ENCODE measurements around the gene LRRTM4. TPM values are rescaled to one million over a fixed set of nuclear protein-coding genes. Genes with fewer than 3 reads are reported as not detected.

The LRRTM4 gene
- total RNA-seq, 1 experiment from 2014 or later, result not detected

DNA sequence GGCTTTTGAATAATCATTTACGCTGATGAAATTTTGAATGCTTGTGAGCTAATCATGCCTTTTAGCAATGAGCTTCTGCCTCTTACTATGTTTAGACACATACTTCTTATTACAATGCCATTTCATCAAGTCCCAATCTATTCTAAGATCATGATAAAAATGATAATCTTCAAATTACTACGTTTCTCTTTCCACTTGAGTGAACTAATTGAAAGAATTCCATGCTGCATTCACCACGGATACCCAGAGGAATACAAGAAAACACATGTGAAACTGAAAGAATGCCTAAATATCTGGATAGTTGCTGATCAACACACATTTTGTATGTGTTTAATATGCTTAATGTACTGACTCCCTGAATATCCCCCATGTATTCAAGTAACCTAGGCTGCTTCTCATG lies 62.3 kb downstream of the LRRTM4 start:
- 0 out of 2 replicates have a peak, but pooled peaks cover 2% of the 10 kb centered on the region for H3K9me2 ChIP-seq (replicated peaks; ENCODE audit: insufficient read depth, low read length)
- H3K27me3 ChIP-seq (ENCODE audit: low read length), result no peaks in the 10 kb centered on the region
- no peak overlapping the region for H3K4me2 ChIP-seq (ENCODE audit: low read depth, low read length, poor library complexity, severe bottlenecking)
- no peak for DNase-seq
- no peaks in the 10 kb centered on the region for H3K36me3 ChIP-seq (ENCODE audit: insufficient read depth, low read length)
- H4K20me1 ChIP-seq (ENCODE audit: insufficient read depth, low read depth, low read length), result no peaks in the 10 kb centered on the region
- no peaks in the 10 kb centered on the region for H3K4me1 ChIP-seq (ENCODE audit: low read length)
- peaks cover 10% of the 10 kb centered on the region; the same call in 1 of the 2 replicates for H3K9me3 ChIP-seq (ENCODE audit: low read length)
- H3K27ac ChIP-seq (ENCODE audit: low read length), result no peak overlapping the region
- no peak overlapping the region for H3K4me3 ChIP-seq (ENCODE audit: low read length)
- no peaks in the 10 kb centered on the region for H3K79me2 ChIP-seq (ENCODE audit: low read length)
- no peak overlapping the region for H2AFZ ChIP-seq (ENCODE audit: low read length)
- H3K9ac ChIP-seq (ENCODE audit: low read length), result no peak overlapping the region

DNA sequence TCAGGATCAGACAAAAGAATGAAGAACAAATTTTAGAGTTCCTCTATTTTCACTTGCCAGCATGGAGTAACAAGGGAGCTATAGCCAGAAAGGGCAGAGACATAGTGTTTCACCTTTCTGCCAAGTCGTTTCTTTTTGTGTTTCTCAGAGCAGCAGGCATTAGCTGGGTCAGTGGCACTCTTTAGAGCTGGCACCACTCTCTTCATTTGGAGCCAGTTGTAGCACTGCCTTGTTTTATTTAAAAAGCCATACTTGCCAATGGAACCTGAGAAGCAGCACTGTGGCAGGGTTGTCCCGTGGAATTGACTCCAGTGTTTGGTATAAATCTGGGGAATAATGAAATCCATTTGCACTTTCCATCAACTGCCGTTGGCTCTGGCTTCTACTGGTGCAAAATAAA lies 64.0 kb downstream of the LRRTM4 start:
- Histone ChIP-seq H3K27ac (ENCODE audit: low read length) (no peak overlapping the region), H3K4me1 (ENCODE audit: low read length) (no peaks in the 10 kb centered on the region), H3K79me2 (ENCODE audit: low read length) (no peaks in the 10 kb centered on the region), H3K27me3 (ENCODE audit: low read length) (no peaks in the 10 kb centered on the region), H3K9me3 (ENCODE audit: low read length) (peaks cover 6% of the 10 kb centered on the region; the same call in 1 of the 2 replicates), H3K4me3 (ENCODE audit: low read length) (no peak overlapping the region), H3K4me2 (ENCODE audit: low read depth, low read length, poor library complexity, severe bottlenecking) (no peak overlapping the region), H3K9ac (ENCODE audit: low read length) (no peak overlapping the region), H3K9me2 (replicated peaks; ENCODE audit: insufficient read depth, low read length) (no peaks in the 10 kb centered on the region), H4K20me1 (ENCODE audit: insufficient read depth, low read depth, low read length) (no peaks in the 10 kb centered on the region), H2AFZ (ENCODE audit: low read length) (no peak overlapping the region), H3K36me3 (ENCODE audit: insufficient read depth, low read length) (no peaks in the 10 kb centered on the region)
- no peak for DNase-seq

GRCh38 chr2:77457665-77458064 lies 64.5 kb downstream of the LRRTM4 start:
- Histone ChIP-seq H3K9me2 (replicated peaks; ENCODE audit: insufficient read depth, low read length) (no peaks in the 10 kb centered on the region), H3K27me3 (ENCODE audit: low read length) (no peaks in the 10 kb centered on the region), H3K9ac (ENCODE audit: low read length) (no peak overlapping the region), H3K4me2 (ENCODE audit: low read depth, low read length, poor library complexity, severe bottlenecking) (no peak overlapping the region), H3K79me2 (ENCODE audit: low read length) (no peaks in the 10 kb centered on the region), H3K4me1 (ENCODE audit: low read length) (no peaks in the 10 kb centered on the region), H2AFZ (ENCODE audit: low read length) (no peak overlapping the region), H3K9me3 (ENCODE audit: low read length) (peaks cover 6% of the 10 kb centered on the region; the same call in 1 of the 2 replicates), H3K36me3 (ENCODE audit: insufficient read depth, low read length) (no peaks in the 10 kb centered on the region), H3K27ac (ENCODE audit: low read length) (no peak overlapping the region), H4K20me1 (ENCODE audit: insufficient read depth, low read depth, low read length) (no peaks in the 10 kb centered on the region), H3K4me3 (ENCODE audit: low read length) (no peak overlapping the region)
- DNase-seq, result no peak

DNA sequence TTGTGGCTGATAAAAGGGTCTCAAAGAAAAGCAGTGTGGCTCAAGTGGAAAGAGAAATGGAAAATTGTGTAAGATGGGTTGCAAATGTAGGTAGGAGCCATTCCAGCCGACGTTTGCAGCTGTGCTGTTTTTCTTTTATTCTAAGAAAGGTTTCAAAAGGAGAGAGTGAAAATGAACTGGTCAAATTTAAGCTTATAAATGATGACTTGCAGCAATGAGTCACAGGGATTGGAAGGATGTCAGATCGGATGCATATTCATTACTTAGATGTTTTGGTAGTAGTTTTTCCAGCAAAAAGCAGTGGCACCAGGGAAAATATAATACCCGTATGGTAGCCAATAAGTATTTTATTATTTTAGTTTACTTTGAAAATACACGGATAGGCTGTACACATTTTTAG lies 79.1 kb downstream of the LRRTM4 start:
- Histone ChIP-seq H3K9ac (ENCODE audit: low read length) (no peak overlapping the region), H3K9me2 (replicated peaks; ENCODE audit: insufficient read depth, low read length) (no peaks in the 10 kb centered on the region), H3K79me2 (ENCODE audit: low read length) (no peaks in the 10 kb centered on the region), H3K4me1 (ENCODE audit: low read length) (no peaks in the 10 kb centered on the region), H3K36me3 (ENCODE audit: insufficient read depth, low read length) (no peaks in the 10 kb centered on the region), H3K4me3 (ENCODE audit: low read length) (no peak overlapping the region), H2AFZ (ENCODE audit: low read length) (no peak overlapping the region), H3K27me3 (ENCODE audit: low read length) (no peaks in the 10 kb centered on the region), H4K20me1 (ENCODE audit: insufficient read depth, low read depth, low read length) (no peaks in the 10 kb centered on the region), H3K27ac (ENCODE audit: low read length) (no peak overlapping the region), H3K9me3 (ENCODE audit: low read length) (peaks cover 7% of the 10 kb centered on the region; the same call in 1 of the 2 replicates), H3K4me2 (ENCODE audit: low read depth, low read length, poor library complexity, severe bottlenecking) (no peak overlapping the region)
- no peak for DNase-seq

DNA sequence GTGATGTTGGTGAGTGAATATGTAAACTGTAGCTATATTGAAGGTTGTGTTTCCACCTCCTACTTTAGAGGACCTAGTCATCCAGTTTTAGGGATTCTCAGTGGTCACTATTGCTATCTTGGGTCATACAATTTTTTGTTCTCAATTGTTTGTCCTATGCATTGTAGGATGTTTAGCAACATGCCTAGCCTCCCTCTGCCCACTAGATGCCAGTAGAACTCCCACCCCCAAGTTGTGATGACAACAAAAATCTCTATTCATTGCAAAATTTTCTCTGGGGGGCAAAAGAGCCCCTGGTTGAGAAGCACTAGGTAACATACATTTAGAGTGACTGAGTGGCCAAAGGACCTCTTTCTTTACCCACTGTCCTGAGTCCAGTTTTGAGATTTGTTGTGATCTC lies 87.3 kb downstream of the LRRTM4 start:
- H4K20me1 ChIP-seq (ENCODE audit: insufficient read depth, low read depth, low read length), result no peaks in the 10 kb centered on the region
- H3K27me3 ChIP-seq (ENCODE audit: low read length), result no peaks in the 10 kb centered on the region
- no peak overlapping the region for H3K9ac ChIP-seq (ENCODE audit: low read length)
- H3K36me3 ChIP-seq (ENCODE audit: insufficient read depth, low read length), result no peaks in the 10 kb centered on the region
- DNase-seq, result no peak
- no peak overlapping the region for H3K27ac ChIP-seq (ENCODE audit: low read length)
- no peaks in the 10 kb centered on the region for H3K9me2 ChIP-seq (replicated peaks; ENCODE audit: insufficient read depth, low read length)
- no peak overlapping the region for H3K4me3 ChIP-seq (ENCODE audit: low read length)
- no peak overlapping the region for H3K4me2 ChIP-seq (ENCODE audit: low read depth, low read length, poor library complexity, severe bottlenecking)
- H3K4me1 ChIP-seq (ENCODE audit: low read length), result no peaks in the 10 kb centered on the region
- peaks cover 9% of the 10 kb centered on the region; the same call in 1 of the 2 replicates for H3K9me3 ChIP-seq (ENCODE audit: low read length)
- H2AFZ ChIP-seq (ENCODE audit: low read length), result no peak overlapping the region
- no peaks in the 10 kb centered on the region for H3K79me2 ChIP-seq (ENCODE audit: low read length)

GRCh38 chr2:77428946-77429345 lies 93.2 kb downstream of the LRRTM4 start:
- DNase-seq, result no peak
- H3K27me3 ChIP-seq (ENCODE audit: low read length), result no peaks in the 10 kb centered on the region
- no peak overlapping the region for H2AFZ ChIP-seq (ENCODE audit: low read length)
- peaks cover 14% of the 10 kb centered on the region; the same call in 1 of the 2 replicates for H3K9me3 ChIP-seq (ENCODE audit: low read length)
- H4K20me1 ChIP-seq (ENCODE audit: insufficient read depth, low read depth, low read length), result no peaks in the 10 kb centered on the region
- no peak overlapping the region for H3K4me2 ChIP-seq (ENCODE audit: low read depth, low read length, poor library complexity, severe bottlenecking)
- H3K4me3 ChIP-seq (ENCODE audit: low read length), result no peak overlapping the region
- H3K4me1 ChIP-seq (ENCODE audit: low read length), result no peaks in the 10 kb centered on the region
- no peak overlapping the region for H3K27ac ChIP-seq (ENCODE audit: low read length)
- no peaks in the 10 kb centered on the region for H3K9me2 ChIP-seq (replicated peaks; ENCODE audit: insufficient read depth, low read length)
- no peaks in the 10 kb centered on the region for H3K79me2 ChIP-seq (ENCODE audit: low read length)
- no peak overlapping the region for H3K9ac ChIP-seq (ENCODE audit: low read length)
- no peaks in the 10 kb centered on the region for H3K36me3 ChIP-seq (ENCODE audit: insufficient read depth, low read length)

DNA sequence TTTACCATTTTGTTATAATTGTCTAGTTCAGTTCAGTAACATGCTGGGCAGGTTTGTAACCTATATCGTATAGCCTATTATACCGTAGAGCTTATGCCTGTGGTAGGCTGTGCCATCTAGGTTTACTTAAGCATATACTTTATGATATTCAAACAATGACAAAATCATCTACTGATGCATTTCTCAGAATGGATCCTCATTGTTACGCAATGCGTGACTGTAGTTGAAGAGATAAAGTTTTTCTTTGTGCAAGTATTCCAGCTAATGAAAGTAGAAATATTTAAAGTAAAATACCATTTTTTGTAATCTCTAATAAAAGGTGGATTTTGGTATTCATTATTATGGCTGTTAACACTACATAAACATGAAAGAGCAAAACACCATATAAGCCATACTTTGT lies 100.2 kb downstream of the LRRTM4 start:
- no peaks in the 10 kb centered on the region for H4K20me1 ChIP-seq (ENCODE audit: insufficient read depth, low read depth, low read length)
- no peak overlapping the region for H3K9ac ChIP-seq (ENCODE audit: low read length)
- H2AFZ ChIP-seq (ENCODE audit: low read length), result no peak overlapping the region
- H3K4me3 ChIP-seq (ENCODE audit: low read length), result no peak overlapping the region
- H3K9me2 ChIP-seq (replicated peaks; ENCODE audit: insufficient read depth, low read length), result no peaks in the 10 kb centered on the region
- H3K36me3 ChIP-seq (ENCODE audit: insufficient read depth, low read length), result no peaks in the 10 kb centered on the region
- no peak overlapping the region for H3K4me2 ChIP-seq (ENCODE audit: low read depth, low read length, poor library complexity, severe bottlenecking)
- no peak overlapping the region for H3K27ac ChIP-seq (ENCODE audit: low read length)
- H3K79me2 ChIP-seq (ENCODE audit: low read length), result no peaks in the 10 kb centered on the region
- DNase-seq, result no peak
- H3K9me3 ChIP-seq (ENCODE audit: low read length), result peaks cover 25% of the 10 kb centered on the region
- H3K27me3 ChIP-seq (ENCODE audit: low read length), result no peaks in the 10 kb centered on the region
- H3K4me1 ChIP-seq (ENCODE audit: low read length), result no peaks in the 10 kb centered on the region

DNA sequence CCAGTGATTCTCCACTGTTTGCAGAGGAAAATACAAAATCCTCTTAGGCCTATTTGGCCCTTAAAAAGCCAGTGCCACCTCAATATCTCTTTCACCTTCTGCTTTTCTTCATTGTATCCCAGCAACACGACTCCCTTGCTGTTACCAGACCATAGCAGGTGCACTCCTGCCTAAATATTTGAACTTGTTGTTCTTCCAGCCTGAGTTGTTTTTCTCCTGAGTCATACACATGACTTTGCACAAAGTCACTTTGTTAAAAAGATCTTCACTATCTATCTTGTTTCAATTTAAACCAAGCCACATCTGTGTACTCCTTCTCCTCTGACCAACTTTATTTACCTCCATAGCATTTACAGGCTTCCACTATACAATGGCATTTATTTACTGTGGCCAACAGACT lies 103.6 kb downstream of the LRRTM4 start:
- H3K9me2 ChIP-seq (replicated peaks; ENCODE audit: insufficient read depth, low read length), result no peaks in the 10 kb centered on the region
- no peak overlapping the region for H3K9ac ChIP-seq (ENCODE audit: low read length)
- no peaks in the 10 kb centered on the region for H3K79me2 ChIP-seq (ENCODE audit: low read length)
- no peaks in the 10 kb centered on the region for H4K20me1 ChIP-seq (ENCODE audit: insufficient read depth, low read depth, low read length)
- H3K36me3 ChIP-seq (ENCODE audit: insufficient read depth, low read length), result no peaks in the 10 kb centered on the region
- no peaks in the 10 kb centered on the region for H3K27me3 ChIP-seq (ENCODE audit: low read length)
- no peak for DNase-seq
- H3K4me3 ChIP-seq (ENCODE audit: low read length), result no peak overlapping the region
- no peak overlapping the region for H3K27ac ChIP-seq (ENCODE audit: low read length)
- no peak overlapping the region for H3K4me2 ChIP-seq (ENCODE audit: low read depth, low read length, poor library complexity, severe bottlenecking)
- peaks cover 28% of the 10 kb centered on the region for H3K9me3 ChIP-seq (ENCODE audit: low read length)
- no peaks in the 10 kb centered on the region for H3K4me1 ChIP-seq (ENCODE audit: low read length)
- no peak overlapping the region for H2AFZ ChIP-seq (ENCODE audit: low read length)

- H3K36me3 ChIP-seq (ENCODE audit: insufficient read depth, low read length), result no peaks in the 10 kb centered on the region
- no peak for DNase-seq
- no peak overlapping the region for H3K4me2 ChIP-seq (ENCODE audit: low read depth, low read length, poor library complexity, severe bottlenecking)
- no peak overlapping the region for H3K9ac ChIP-seq (ENCODE audit: low read length)
- H3K4me3 ChIP-seq (ENCODE audit: low read length), result no peak overlapping the region
- H3K27me3 ChIP-seq (ENCODE audit: low read length), result no peaks in the 10 kb centered on the region
- H3K9me2 ChIP-seq (replicated peaks; ENCODE audit: insufficient read depth, low read length), result no peaks in the 10 kb centered on the region
- H3K79me2 ChIP-seq (ENCODE audit: low read length), result no peaks in the 10 kb centered on the region
- no peaks in the 10 kb centered on the region for H4K20me1 ChIP-seq (ENCODE audit: insufficient read depth, low read depth, low read length)
- no peaks in the 10 kb centered on the region for H3K4me1 ChIP-seq (ENCODE audit: low read length)
- H2AFZ ChIP-seq (ENCODE audit: low read length), result no peak overlapping the region
- no peak overlapping the region for H3K27ac ChIP-seq (ENCODE audit: low read length)
- peaks cover 8% of the 10 kb centered on the region for H3K9me3 ChIP-seq (ENCODE audit: low read length)
Measured at GRCh38 chr2:77404189-77404588, 118.0 kb downstream of the LRRTM4 start.
